Stimulated activated naive CD8-positive, alpha-beta T cell treated with anti-CD3 and anti-CD28 coated beads, Interleukin-15, amount 100 ng/mL, for 72 hours (primary cell): ENCODE results near the gene SCCPDH.
A peak's percentile ranks its signal among the peaks of the same experiment; 100 is the strongest.
"Not testable (repeated sequence)": the region's sequence is repeated elsewhere in the genome, so short reads cannot be mapped to it uniquely, and the experiment has no call there.

Experiments
- ATAC-seq: fragments of 150-1000 bp; cut with Tn5 transposase; 2 replicates; pipeline ENCODE4 v1.10.0; 2021; ENCODE audit warnings: mild to moderate bottlenecking, moderate library complexity
- DNase-seq, 2 donors: peaks; one replicate each; pipeline ENCODE4 v3.0.0; 2021 to 2022
- H3K27ac Mint-ChIP-seq, 2 donors: one replicate each; pipeline ENCODE4 v1.8.0; 2022; ENCODE audit warnings: mild to moderate bottlenecking in 2 of 2, mixed read lengths in 2 of 2, moderate library complexity in 2 of 2
- H3K27me3 Mint-ChIP-seq: one replicate; pipeline ENCODE4 v1.8.0; 2022; ENCODE audit warnings: mixed read lengths
- H3K4me1 Mint-ChIP-seq: one replicate; pipeline ENCODE4 v1.8.0; 2022; ENCODE audit warnings: mild to moderate bottlenecking, mixed read lengths
- H3K4me3 Mint-ChIP-seq, 2 donors: one replicate each; pipeline ENCODE4 v1.8.0; 2022; ENCODE audit warnings: mild to moderate bottlenecking in 2 of 2, mixed read lengths in 2 of 2, moderate library complexity in 1 of 2
- H3K9me3 Mint-ChIP-seq, 2 donors: one replicate each; pipeline ENCODE4 v1.8.0; 2022; ENCODE audit warnings: mixed read lengths in 2 of 2

Gene SCCPDH

DNA sequence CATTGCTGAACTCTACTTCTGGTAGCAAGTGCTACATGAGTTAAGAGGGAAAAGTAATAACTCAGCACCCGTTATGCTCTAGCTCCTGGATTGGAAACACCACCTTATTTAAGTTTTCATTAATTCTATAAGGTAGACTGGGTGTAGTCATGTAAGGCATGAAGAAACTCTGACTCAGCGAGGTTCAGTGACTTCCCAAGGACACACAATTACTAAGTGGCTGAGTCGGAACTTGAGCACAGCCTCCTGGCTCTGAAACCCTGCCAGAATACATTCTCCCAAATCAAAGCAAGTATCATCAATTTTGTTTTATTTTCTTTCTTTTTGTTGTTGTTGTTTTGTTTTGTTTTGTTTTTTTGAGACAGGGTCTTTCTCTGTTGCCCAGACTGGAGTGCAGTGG is 29.1 kb upstream of the SCCPDH start:
- no peak for ATAC-seq
- H3K4me1 Mint-ChIP-seq, result peaks cover 22% of the 10 kb centered on the region
- no peak for DNase-seq
- H3K27me3 Mint-ChIP-seq, result no peaks in the 10 kb centered on the region
- no peak overlapping the region for H3K4me3 Mint-ChIP-seq
- no peak overlapping the region for H3K27ac Mint-ChIP-seq
- peaks cover 0 to 7% of the 10 kb centered on the region in 2 donors for H3K9me3 Mint-ChIP-seq

DNA sequence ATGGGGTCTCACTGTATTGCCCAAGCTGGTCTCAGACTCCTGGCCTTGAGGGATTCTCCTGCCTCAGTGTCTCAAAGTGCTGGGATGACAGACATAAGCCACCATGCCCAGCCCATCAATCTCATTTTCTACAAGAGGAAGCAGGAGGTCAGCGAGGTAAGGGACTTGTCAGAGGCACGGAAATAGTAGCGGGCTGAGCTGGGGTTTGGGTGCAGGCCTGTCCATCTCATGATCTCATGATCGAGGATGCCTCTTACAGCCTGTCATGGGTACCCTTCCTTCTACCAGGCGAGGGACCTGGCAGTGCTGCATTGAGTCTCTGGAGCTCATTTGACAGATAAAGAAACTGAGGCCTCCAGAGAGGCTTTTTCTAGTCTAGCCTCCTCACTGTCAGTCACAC is 28.5 kb upstream of the SCCPDH start:
- Mint-ChIP-seq H3K9me3 (peaks cover 0 to 7% of the 10 kb centered on the region in 2 donors), H3K4me1 (peaks cover 21% of the 10 kb centered on the region), H3K4me3 (no peak overlapping the region), H3K27me3 (no peaks in the 10 kb centered on the region), H3K27ac (no peak overlapping the region)
- DNase-seq (no peak), ATAC-seq (no peak)

DNA sequence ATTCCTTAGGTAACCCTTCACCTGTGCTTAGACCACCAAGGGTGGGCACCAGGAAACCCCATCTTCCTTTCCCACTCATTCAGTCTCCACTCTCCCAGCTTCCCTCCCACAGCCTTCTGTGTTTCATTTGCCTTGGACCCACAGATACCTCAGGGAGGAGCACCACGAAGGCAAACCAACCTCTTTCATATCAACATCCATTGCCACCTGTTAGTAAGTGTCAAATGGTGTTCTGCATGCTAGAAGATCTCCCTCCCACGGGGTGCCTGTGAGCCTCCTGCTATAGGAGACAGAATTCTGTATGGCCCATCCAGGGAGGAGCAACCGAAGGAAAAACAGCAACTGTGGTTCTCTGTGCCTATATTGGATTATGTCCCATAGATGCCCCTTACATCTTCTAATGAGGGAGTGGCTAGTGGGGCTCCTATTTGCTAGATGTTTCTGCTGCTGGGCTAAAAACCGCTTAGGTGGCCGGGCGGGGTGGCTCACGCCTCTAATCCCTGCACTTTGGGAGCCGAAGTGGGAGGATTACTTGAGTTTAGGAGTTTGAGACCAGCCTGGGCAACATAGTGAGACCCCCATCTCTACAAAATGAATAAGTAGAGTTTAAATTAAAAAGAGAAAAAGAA is 25.6 kb upstream of the SCCPDH start:
- Mint-ChIP-seq H3K4me3 (peak overlapping the region; percentile 27 to 58), H3K4me1 (peaks cover 21% of the 10 kb centered on the region), H3K27ac (peak overlapping the region; percentile 6 to 92), H3K27me3 (peaks cover 4% of the 10 kb centered on the region), H3K9me3 (no peaks in the 10 kb centered on the region)
- ATAC-seq (no peak), DNase-seq (no peak)

DNA sequence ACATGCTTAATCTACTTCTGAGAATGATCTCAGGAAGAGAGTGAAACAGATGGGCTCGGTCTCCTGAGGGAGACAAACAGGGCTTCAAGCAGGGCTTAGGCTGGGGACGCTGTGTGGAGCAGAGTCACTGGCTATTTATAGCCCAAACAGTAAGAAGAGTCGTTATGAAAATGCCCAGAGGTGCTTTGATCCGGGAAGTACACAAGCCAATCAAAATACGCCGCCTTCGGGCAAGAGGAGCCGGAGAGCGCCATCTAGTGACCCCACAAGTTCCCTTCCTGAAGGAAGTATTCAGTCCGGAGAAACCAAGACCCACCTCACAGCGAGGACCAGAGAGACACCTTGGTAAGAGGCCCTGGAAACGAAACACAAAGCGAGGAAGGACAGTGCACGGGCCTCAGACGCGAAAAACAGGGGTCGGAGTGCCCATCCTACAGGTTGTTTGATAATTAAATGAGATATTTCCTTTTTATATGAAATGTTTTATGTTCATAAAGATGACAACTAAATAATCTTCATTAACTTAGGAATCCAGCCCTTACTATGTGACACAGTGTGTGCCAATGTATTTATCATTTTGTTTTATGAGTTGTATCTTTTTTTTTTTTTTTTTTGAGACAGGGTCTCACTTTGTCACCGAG is 25.0 kb upstream of the SCCPDH start:
- H3K27ac Mint-ChIP-seq, result peak overlapping the region; percentile 6 to 92
- ATAC-seq, result peak; percentile 99

DNA sequence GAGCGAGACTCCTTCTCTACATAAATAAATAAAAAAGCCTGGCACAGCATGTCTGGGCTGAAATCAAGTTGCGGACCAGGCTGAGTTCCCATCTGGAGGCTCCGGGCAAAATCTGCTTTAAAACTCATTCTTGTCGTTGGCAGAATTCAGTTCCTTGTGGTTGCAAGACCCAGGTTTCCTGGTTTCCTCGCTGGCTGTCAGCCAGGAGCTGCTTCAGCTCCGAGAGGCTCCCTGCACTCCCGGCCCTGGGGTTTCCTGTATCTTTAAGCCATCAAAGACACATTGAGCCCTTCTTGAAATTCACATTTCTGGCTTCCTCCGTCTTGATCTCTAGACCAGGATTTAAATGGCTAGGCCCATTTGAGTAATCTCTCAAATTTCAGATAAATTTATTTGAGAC is 20.6 kb upstream of the SCCPDH start:
- ATAC-seq (no peak), DNase-seq (no peak)
- Mint-ChIP-seq H3K27me3 (peaks cover 14% of the 10 kb centered on the region), H3K4me1 (peaks cover 10% of the 10 kb centered on the region), H3K27ac (no peak overlapping the region), H3K9me3 (no peaks in the 10 kb centered on the region), H3K4me3 (no peak overlapping the region)

More for the DNA sequence above, 25.0 kb upstream of the SCCPDH start:
- peak; percentile 81 to 87 for DNase-seq
- H3K4me3 Mint-ChIP-seq, result peak overlapping the region; percentile 27 to 58
- H3K27me3 Mint-ChIP-seq, result peaks cover 10% of the 10 kb centered on the region
- peaks cover 21% of the 10 kb centered on the region for H3K4me1 Mint-ChIP-seq
- no peaks in the 10 kb centered on the region for H3K9me3 Mint-ChIP-seq

DNA sequence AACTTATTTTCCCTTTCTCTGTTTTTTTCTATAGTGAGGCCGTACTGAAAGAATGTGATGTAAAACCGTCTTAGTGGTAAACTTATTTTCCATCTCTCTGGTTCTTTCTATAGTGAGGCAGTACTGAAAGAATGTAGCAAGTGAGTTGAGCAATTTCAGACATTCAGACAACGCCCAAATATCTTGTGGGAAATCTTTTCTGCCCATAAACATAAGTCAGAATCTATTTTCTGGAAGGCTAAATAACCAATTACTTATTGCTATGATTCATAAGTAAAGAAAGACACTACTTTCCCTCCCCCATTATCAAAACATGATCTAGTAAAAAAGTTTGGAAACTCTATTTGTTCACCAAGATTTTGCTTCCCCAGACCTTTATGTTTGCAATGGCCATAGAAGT is 18.8 kb upstream of the SCCPDH start:
- no peak overlapping the region for H3K4me3 Mint-ChIP-seq
- DNase-seq (no peak), ATAC-seq (no peak)
- no peaks in the 10 kb centered on the region for H3K4me1 Mint-ChIP-seq
- peaks cover 14% of the 10 kb centered on the region for H3K27me3 Mint-ChIP-seq
- no peak overlapping the region for H3K27ac Mint-ChIP-seq
- peaks cover 0 to 8% of the 10 kb centered on the region in 2 donors for H3K9me3 Mint-ChIP-seq

DNA sequence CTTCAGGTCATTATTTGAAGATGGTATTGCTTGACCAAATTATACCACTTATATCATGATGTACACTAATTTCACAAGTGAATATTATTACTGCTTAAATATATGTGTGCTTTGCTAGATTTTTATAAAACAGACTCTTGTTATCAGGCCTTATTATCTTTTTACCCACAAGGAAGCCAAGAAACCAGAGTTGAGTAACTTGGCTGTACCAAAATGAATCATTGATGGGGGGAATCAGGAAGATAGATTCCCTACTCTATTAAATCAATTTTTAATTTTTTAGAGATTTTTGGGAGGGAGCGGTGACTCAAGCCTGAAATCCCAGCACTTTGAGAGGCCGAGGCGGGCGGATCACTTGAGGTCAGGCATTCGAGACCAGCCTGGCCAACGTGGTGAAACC is 16.0 kb upstream of the SCCPDH start:
- Mint-ChIP-seq H3K4me1 (no peaks in the 10 kb centered on the region), H3K4me3 (no peak overlapping the region), H3K9me3 (peaks cover 0 to 21% of the 10 kb centered on the region in 2 donors), H3K27ac (no peak overlapping the region), H3K27me3 (peaks cover 29% of the 10 kb centered on the region)
- DNase-seq (no peak), ATAC-seq (no peak)

DNA sequence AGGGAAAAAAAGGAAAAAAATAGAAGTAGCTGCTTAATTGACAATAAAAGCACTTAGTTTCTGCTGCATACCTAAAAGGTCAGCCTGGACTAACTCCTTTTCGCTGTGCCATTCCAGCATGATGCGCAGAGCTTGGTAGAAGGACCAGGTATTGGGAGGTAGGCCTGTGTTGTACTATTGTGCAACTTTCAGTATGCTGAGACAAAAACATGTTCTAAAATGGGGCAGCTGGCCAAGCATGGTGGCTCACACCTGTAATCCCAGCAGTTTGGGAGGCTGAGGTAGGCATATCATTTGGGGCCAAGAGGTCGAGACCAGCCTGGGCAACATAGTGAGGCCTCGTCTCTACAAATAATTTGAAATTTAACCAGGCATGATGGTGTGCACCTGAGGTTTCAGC is 15.0 kb upstream of the SCCPDH start:
- Mint-ChIP-seq H3K4me1 (no peaks in the 10 kb centered on the region), H3K4me3 (no peak overlapping the region), H3K27me3 (peaks cover 19% of the 10 kb centered on the region), H3K9me3 (peaks cover 0 to 21% of the 10 kb centered on the region in 2 donors), H3K27ac (no peak overlapping the region)
- ATAC-seq, result no peak
- DNase-seq, result no peak

DNA sequence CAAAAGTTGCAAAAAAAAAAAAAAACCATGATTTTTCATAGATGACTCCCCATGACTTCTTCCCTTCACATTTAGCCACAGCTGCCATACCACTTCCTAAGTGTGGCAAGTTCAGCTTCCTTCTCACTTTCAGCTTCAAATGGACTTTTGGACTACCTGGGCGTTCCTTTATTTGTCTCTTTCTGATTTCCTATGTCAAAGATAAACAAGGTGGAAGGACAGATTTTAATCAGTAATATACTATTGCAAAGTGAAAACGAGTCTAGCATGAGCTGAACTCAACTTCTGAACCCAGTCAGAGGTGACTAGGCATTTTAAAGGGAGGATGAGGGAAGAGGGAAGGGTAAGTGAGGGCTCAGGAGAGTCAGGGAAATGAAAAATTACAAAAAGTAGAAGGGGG is 14.4 kb upstream of the SCCPDH start:
- Mint-ChIP-seq H3K9me3 (peaks cover 0 to 21% of the 10 kb centered on the region in 2 donors), H3K4me3 (no peak overlapping the region), H3K27ac (no peak overlapping the region), H3K4me1 (no peaks in the 10 kb centered on the region), H3K27me3 (peaks cover 15% of the 10 kb centered on the region)
- ATAC-seq (no peak), DNase-seq (no peak)

DNA sequence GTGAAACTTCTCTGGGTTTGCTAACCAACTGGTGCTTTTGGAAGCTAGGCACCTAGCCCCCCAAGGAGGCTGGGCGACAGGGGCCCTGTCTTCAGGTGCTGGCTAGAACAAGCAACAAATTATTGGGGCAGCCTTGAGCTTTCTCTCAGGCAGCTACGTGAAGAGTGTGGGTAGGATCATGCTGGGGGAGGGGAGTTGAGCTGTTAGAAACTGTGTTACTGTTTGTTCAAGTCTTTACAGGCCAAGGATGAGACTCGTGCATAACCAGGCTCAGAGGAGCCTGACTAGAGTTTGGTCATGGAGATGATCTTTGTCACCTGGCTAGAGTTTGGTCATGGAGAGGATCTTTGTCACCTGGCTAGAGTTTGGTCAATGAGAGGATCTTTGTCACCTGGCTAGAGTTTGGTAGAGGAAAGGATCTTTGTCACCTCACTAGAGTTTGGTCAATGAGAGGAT is 12.6 kb upstream of the SCCPDH start:
- ATAC-seq (no peak), DNase-seq (no peak)
- no peak overlapping the region for H3K4me3 Mint-ChIP-seq
- H3K4me1 Mint-ChIP-seq, result no peaks in the 10 kb centered on the region
- peaks cover 22% of the 10 kb centered on the region for H3K27me3 Mint-ChIP-seq
- no peak overlapping the region for H3K27ac Mint-ChIP-seq
- peaks cover 0 to 21% of the 10 kb centered on the region in 2 donors for H3K9me3 Mint-ChIP-seq

DNA sequence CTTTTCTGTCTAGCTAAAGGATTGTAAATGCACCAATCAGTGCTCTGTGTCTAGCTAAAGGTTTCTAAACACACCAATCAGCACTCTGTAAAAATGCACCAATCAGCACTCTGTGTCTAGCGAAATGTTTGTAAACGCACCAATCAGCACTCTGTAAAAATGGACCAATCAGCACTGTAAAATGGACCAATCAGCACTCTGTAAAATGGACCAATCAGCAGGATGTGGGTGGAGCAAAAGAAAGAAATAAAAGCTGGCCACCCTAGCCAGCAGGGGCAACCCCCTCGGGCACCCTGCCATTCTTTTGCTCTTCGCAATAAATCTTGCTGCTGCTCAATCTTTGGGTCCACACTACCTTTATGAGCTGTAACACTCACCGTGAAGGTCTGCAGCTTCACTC is 11.8 kb upstream of the SCCPDH start:
- H3K27ac Mint-ChIP-seq, ATAC-seq, H3K4me3 Mint-ChIP-seq, DNase-seq, H3K4me1 Mint-ChIP-seq: not testable (repeated sequence)
- H3K27me3 Mint-ChIP-seq, result peaks cover 22% of the 10 kb centered on the region
- peaks cover 0 to 21% of the 10 kb centered on the region in 2 donors for H3K9me3 Mint-ChIP-seq

DNA sequence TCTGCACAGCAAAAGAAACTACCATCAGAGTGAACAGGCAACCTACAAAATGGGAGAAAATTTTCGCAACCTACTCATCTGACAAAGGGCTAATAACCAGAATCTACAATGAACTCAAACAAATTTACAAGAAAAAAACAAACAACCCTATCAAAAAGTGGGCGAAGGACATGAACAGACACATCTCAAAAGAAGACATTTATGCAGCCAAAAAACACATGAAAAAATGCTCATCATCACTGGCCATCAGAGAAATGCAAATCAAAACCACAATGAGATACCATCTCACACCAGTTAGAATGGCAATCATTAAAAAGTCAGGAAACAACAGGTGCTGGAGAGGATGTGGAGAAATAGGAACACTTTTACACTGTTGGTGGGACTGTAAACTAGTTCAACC is 4.8 kb upstream of the SCCPDH start:
- not testable (repeated sequence) for H3K27me3 Mint-ChIP-seq, H3K27ac Mint-ChIP-seq, H3K4me3 Mint-ChIP-seq, DNase-seq, ATAC-seq, H3K4me1 Mint-ChIP-seq
- H3K9me3 Mint-ChIP-seq, result peaks cover 0 to 11% of the 10 kb centered on the region in 2 donors

DNA sequence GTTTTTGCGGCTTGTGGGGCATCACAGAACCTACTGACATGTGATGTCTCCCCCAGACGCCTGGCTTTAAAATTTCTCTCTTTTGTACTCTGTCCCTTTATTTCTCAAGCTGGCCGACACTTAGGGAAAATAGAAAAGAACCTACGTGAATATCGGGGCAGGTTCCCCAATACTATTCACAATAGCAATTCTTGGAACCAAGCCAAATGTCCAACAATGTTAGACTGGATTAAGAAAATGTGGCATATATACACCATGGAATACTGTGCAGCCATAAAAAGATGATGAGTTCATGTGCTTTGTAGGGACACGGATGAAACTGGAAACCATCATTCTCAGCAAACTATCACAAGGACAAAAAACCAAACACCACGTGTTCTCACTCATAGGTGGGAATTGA is 3.4 kb upstream of the SCCPDH start:
- not testable (repeated sequence) for DNase-seq, ATAC-seq, H3K4me3 Mint-ChIP-seq, H3K27me3 Mint-ChIP-seq, H3K27ac Mint-ChIP-seq
- peaks cover 0 to 11% of the 10 kb centered on the region in 2 donors for H3K9me3 Mint-ChIP-seq
- peaks cover 12% of the 10 kb centered on the region for H3K4me1 Mint-ChIP-seq

DNA sequence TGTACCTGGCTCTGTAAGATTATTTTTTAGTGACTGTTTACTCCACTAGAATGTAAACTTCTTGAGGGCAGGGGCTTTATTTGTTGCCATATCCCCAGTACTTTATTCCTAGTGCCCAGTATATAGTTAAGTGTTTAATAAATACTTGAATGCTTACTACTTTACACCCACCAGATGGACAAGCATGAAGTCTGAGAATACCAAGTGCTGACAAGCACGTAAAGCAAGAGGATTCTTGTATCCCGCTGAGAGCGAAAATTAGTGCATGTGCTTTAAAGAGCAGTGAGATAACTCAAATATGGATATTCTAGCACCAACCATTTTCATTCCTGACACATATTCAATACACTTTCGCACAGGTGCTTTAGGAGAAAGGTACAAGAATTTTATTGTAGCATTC is 1.5 kb upstream of the SCCPDH start:
- no peak for ATAC-seq
- Mint-ChIP-seq H3K27ac (no peak overlapping the region), H3K4me3 (peak overlapping the region in 1 of 2 donors; percentile 54), H3K9me3 (peaks cover 7 to 18% of the 10 kb centered on the region in 2 donors), H3K27me3 (no peaks in the 10 kb centered on the region), H3K4me1 (peaks cover 14% of the 10 kb centered on the region)
- no peak for DNase-seq

DNA sequence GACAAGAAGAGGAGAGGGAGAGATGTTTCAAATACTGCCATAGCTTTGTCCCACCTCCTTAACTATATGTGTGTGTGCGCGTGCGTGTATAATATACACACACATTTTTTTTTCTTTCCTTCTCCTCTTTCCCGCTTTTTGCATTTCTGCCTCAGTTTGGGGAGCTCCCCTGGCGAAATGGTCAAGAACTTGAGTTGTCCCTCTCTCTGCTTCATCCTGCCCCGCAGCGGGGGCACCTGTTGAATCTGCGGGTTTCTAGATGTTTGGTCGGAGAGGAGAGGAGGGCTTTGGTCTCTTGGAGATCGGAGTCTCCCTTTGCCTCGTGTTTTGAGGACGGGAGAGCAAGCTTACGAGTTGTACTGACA is 504 bp downstream of the SCCPDH start:
- peaks cover 14% of the 10 kb centered on the region for H3K4me1 Mint-ChIP-seq
- H3K27ac Mint-ChIP-seq, result peak overlapping the region; percentile 95 to 96
- DNase-seq (peak in 1 of 2 donors; percentile 24), ATAC-seq (peak; percentile 0)
- no peaks in the 10 kb centered on the region for H3K27me3 Mint-ChIP-seq
- peaks cover 7 to 19% of the 10 kb centered on the region in 2 donors for H3K9me3 Mint-ChIP-seq
- H3K4me3 Mint-ChIP-seq, result peak overlapping the region; percentile 94

DNA sequence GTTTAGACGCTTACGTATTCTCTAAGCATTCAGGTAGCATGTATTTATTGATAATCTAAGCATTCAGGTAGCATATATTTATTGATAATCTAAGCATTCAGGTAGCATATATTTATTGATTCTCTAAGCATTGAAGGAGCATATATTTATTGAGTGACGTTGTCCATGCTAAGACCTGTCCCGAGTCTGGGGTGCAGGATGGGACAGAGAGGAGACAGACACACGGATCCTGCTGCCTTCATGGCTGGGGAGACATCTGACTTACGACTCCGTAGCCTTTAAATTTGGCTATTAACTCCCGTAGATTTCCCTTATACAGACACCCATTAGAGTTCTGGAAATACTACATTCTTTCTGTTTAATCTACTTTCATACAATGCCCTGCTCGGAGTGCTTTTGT is 982 bp downstream of the SCCPDH start:
- H3K27me3 Mint-ChIP-seq, result no peaks in the 10 kb centered on the region
- H3K4me1 Mint-ChIP-seq, result peaks cover 14% of the 10 kb centered on the region
- peak overlapping the region; percentile 94 for H3K4me3 Mint-ChIP-seq
- H3K27ac Mint-ChIP-seq, result no peak overlapping the region
- peaks cover 7 to 19% of the 10 kb centered on the region in 2 donors for H3K9me3 Mint-ChIP-seq
- DNase-seq (no peak), ATAC-seq (no peak)
